Measurements from ENCODE around the gene DNAJC22. TPM values are rescaled to one million over a fixed set of nuclear protein-coding genes. Genes with fewer than 3 reads are reported as not detected.
"Not testable (repeated sequence)": the region's sequence is repeated elsewhere in the genome, so short reads cannot be mapped to it uniquely, and the experiment has no call there.

Gene DNAJC22
- total RNA-seq, 2 experiments from 2014 or later, result 0.11 to 0.31 TPM

- ATAC-seq (ENCODE audit: low read depth), result no peak
- peaks cover 2% of the 10 kb centered on the region for H3K36me3 Mint-ChIP-seq
- H3K27ac Mint-ChIP-seq, result no peak overlapping the region
- no peaks in the 10 kb centered on the region for H3K9me3 Mint-ChIP-seq
- DNase-seq, result no peak
- no peak overlapping the region for H3K4me3 Mint-ChIP-seq
- no peaks in the 10 kb centered on the region for H3K27me3 Mint-ChIP-seq
- POLR2A ChIA-PET, result interaction anchor here (0.6 to 1.6 kb wide), 2 partner anchors 10 to 76 kb away, joined by 5 to 6 read pairs; partner anchors contain the start of gene SPATS2
- H3K4me1 Mint-ChIP-seq, result peaks cover 6% of the 10 kb centered on the region
Observed at GRCh38 chr12:49377386-49377785, 30.7 kb downstream of the DNAJC22 start.

- H3K36me3 Mint-ChIP-seq; H3K27ac Mint-ChIP-seq; H3K4me3 Mint-ChIP-seq; DNase-seq; ATAC-seq (ENCODE audit: low read depth); H3K4me1 Mint-ChIP-seq; H3K27me3 Mint-ChIP-seq; POLR2A ChIA-PET; H3K9me3 Mint-ChIP-seq: not testable (repeated sequence)
Observed at GRCh38 chr12:49380184-49380583, 33.5 kb downstream of the DNAJC22 start.

GRCh38 chr12:49388682-49389386 lies 42.1 kb downstream of the DNAJC22 start:
- Mint-ChIP-seq H3K9me3 (no peaks in the 10 kb centered on the region), H3K4me1 (peaks cover 4% of the 10 kb centered on the region), H3K27me3 (peaks cover 1% of the 10 kb centered on the region), H3K27ac (no peak overlapping the region), H3K4me3 (peak overlapping the region; percentile 12), H3K36me3 (peaks cover 8% of the 10 kb centered on the region)
- peak; percentile 67 for DNase-seq
- POLR2A ChIA-PET, result interaction anchor here (0.6 kb wide), 1 partner anchor 16 kb away, joined by 3 read pairs; no protein-coding TSS in a partner anchor
- ATAC-seq (ENCODE audit: low read depth), result peak; percentile 95

- Mint-ChIP-seq H3K27me3 (peaks cover 1% of the 10 kb centered on the region), H3K9me3 (no peaks in the 10 kb centered on the region), H3K36me3 (peaks cover 7% of the 10 kb centered on the region), H3K4me3 (peak overlapping the region; percentile 12), H3K27ac (no peak overlapping the region), H3K4me1 (peaks cover 4% of the 10 kb centered on the region)
- no peak for DNase-seq
- no peak for ATAC-seq (ENCODE audit: low read depth)
- POLR2A ChIA-PET, result no interaction called here
Observed at GRCh38 chr12:49389387-49389703, 42.7 kb downstream of the DNAJC22 start.

- POLR2A ChIA-PET, result no interaction called here
- H3K4me1 Mint-ChIP-seq, result peaks cover 4% of the 10 kb centered on the region
- peaks cover 5% of the 10 kb centered on the region for H3K27me3 Mint-ChIP-seq
Observed at GRCh38 chr12:49397000-49397399, 50.3 kb downstream of the DNAJC22 start.

GRCh38 chr12:49400304-49400703 lies 53.6 kb downstream of the DNAJC22 start:
- POLR2A ChIA-PET, result interaction anchor here (1.0 kb wide), 1 partner anchor 33 kb away, joined by 3 read pairs; the partner anchor contains the start of gene SPATS2
- H3K36me3 Mint-ChIP-seq, result no peaks in the 10 kb centered on the region
- peaks cover 5% of the 10 kb centered on the region for H3K27me3 Mint-ChIP-seq
- no peak overlapping the region for H3K4me3 Mint-ChIP-seq
- no peak overlapping the region for H3K27ac Mint-ChIP-seq
- ATAC-seq (ENCODE audit: low read depth) (no peak), DNase-seq (no peak)
- H3K9me3 Mint-ChIP-seq, result no peaks in the 10 kb centered on the region
- H3K4me1 Mint-ChIP-seq, result peaks cover 9% of the 10 kb centered on the region

More at GRCh38 chr12:49397000-49397399, 50.3 kb downstream of the DNAJC22 start:
- no peaks in the 10 kb centered on the region for H3K36me3 Mint-ChIP-seq
- H3K4me3 Mint-ChIP-seq, result no peak overlapping the region
- no peaks in the 10 kb centered on the region for H3K9me3 Mint-ChIP-seq
- no peak overlapping the region for H3K27ac Mint-ChIP-seq
- no peak for DNase-seq
- ATAC-seq (ENCODE audit: low read depth), result no peak

Other genes starting within 250 kb of the DNAJC22 start
- 100 to 1,000 TPM; 111 to 112 TPM for gene LMBR1L, start 236.0 kb upstream of the DNAJC22 start, total RNA-seq
- gene TUBA1B, start 215.5 kb upstream of the DNAJC22 start, total RNA-seq, result 1,000 to 10,000 TPM; 1,302 to 1,389 TPM
- gene TUBA1A, start 157.8 kb upstream of the DNAJC22 start, total RNA-seq, result 100 to 1,000 TPM in 1 of 2 experiments, 10 to 100 TPM in 1; 99.5 to 101 TPM
- gene TUBA1C, start 81.8 kb upstream of the DNAJC22 start, total RNA-seq, result 100 to 1,000 TPM; 162 to 168 TPM
- under 1 TPM in 1 of 2 experiments, not detected in 1; 0.67 TPM for gene PRPH, start 51.7 kb upstream of the DNAJC22 start, total RNA-seq
- 10 to 100 TPM; 73.8 to 80.4 TPM for gene TROAP, start 23.6 kb upstream of the DNAJC22 start, total RNA-seq
- gene C1QL4, start 9.7 kb upstream of the DNAJC22 start, total RNA-seq, result not detected
- gene SPATS2, start 20.6 kb downstream of the DNAJC22 start, total RNA-seq, result 10 to 100 TPM; 12.1 to 13.3 TPM
- 1 to 10 TPM; 5.4 to 5.8 TPM for gene KCNH3, start 192.1 kb downstream of the DNAJC22 start, total RNA-seq
- gene MCRS1, start 221.3 kb downstream of the DNAJC22 start, total RNA-seq, result 10 to 100 TPM; 83.8 to 83.9 TPM